HG02678 (cell line): ENCODE results near the gene TTK.
"Not testable (repeated sequence)": the region's sequence is repeated elsewhere in the genome, so short reads cannot be mapped to it uniquely, and the experiment has no call there.

Source experiments
- ATAC-seq: cut with Tn5 transposase; IDR thresholded peaks from one replicate; pipeline ENCODE4 v1.9.1; 2021; ENCODE audit warnings: mild to moderate bottlenecking, moderate library complexity; ENCODE audit not compliant: unreplicated experiment

The TTK gene

DNA sequence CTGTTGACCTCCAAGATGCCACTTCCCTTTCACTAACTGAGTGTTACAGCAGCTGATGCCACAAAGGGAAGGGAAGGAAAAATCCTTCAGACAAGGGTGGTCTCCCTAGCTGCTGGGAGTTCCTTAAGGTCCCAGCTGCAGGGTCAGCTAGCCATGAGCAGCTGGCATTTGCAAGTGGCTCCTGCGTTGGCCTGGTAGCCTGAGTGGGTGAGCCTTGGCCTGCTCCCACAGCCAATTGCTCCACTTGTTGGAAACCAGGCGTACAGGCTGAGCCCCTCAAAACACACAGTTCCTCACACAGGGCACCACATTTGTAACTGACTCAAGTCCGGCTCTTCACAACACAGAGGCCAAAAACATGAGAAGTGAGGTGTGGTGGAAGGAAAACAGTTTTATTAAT, 16.7 kb downstream of the TTK start:
- no peak for ATAC-seq

- ATAC-seq, result no peak
Measured at GRCh38 chr6:80021591-80021990, 17.1 kb downstream of the TTK start.

GRCh38 chr6:80022803-80023202, 18.4 kb downstream of the TTK start:
- ATAC-seq, result no peak

- ATAC-seq, result no peak
Measured at GRCh38 chr6:80028589-80028988, 24.1 kb downstream of the TTK start.

- peak; percentile 85 for ATAC-seq
Measured at GRCh38 chr6:80029470-80029869, 25.0 kb downstream of the TTK start.

GRCh38 chr6:80048220-80048619, 43.8 kb downstream of the TTK start:
- ATAC-seq, result not testable (repeated sequence)

DNA sequence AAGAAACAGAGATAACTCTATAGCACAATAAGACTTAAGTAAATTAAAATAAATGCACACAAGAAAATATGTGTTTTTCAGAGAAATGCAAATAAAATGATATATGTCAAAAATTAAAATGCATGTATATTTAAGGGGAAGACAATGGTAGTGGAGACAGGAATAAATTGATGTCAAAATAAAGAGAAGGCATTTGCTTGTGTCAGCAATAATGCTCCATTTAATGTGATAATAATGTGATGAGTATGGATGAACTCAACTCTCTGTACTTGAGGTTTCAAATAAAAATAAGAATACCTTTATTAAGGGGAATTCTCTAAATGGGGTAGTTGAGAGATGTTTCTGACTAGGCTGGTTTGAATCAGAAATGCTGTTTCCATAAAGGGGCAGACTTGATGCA, 56.3 kb downstream of the TTK start:
- no peak for ATAC-seq

- not testable (repeated sequence) for ATAC-seq
Measured at GRCh38 chr6:80068146-80068545, 63.7 kb downstream of the TTK start.

- ATAC-seq, result not testable (repeated sequence)
Measured at GRCh38 chr6:80070431-80070830, 66.0 kb downstream of the TTK start.

DNA sequence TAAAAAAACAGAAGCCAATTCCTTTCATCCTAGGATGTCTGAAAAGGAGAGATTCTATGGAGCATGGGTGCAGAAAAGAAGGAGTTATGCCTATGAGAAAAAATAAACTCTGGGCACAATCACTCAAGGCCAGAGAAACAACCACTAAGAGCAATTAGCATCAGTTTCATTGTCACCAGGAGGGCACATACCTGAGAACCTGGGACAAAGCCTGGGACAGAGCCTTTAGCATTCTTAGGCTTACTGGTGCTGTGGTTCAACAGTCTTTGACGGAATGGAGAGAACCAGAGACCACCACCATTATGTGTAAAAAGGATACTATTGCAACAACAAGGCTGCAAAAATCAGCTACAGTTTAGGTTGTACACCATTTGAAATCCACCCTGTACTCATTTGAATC, 72.6 kb downstream of the TTK start:
- ATAC-seq, result no peak

DNA sequence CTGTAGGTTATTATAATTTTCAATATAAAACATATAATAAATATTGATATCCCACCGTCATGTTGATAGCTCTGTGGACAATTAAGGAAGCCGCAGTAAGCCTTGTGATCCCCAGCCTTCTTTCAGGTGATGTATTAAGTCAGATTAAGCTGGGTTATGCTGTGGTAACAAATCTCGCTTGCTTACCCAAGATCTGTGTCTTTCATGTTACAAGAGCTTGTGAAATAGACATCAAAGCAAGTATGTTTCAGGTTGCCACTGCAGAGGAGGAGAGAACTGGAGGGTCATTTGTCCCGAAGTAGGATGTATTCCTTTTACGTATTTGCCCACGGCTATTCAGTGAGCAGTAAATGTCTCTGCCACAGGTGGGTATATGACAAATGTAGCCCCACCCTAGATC, 84.2 kb downstream of the TTK start:
- no peak for ATAC-seq

DNA sequence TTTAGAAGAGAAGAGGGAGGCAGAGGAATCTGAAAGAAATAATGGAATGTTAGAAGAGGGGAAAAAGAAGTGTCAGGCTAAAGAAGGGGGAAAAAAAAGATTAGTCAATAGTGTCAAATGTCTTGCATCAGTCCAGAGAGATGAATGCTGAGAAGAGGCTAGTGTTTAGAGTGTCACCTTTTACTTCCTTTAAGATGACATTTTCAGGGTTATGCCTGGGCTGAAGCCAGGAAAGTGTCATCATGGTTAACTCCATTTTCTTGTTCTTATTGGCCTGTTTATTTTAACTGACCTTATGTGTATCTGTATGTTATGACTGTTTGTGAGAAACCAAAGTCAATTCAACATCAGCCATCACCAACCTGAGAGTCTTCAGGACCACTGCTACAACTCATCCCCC, 87.1 kb downstream of the TTK start:
- ATAC-seq, result no peak
